ENCODE data around the gene NDUFA7.
A peak's percentile ranks its signal among the peaks of the same experiment; 100 is the strongest.
"Not testable (repeated sequence)": the region's sequence is repeated elsewhere in the genome, so short reads cannot be mapped to it uniquely, and the experiment has no call there.

The NDUFA7 gene

GRCh38 chr19:8318835-8319234 is 2.3 kb downstream of the NDUFA7 start:
- DNase-seq, result not testable (repeated sequence)

DNA sequence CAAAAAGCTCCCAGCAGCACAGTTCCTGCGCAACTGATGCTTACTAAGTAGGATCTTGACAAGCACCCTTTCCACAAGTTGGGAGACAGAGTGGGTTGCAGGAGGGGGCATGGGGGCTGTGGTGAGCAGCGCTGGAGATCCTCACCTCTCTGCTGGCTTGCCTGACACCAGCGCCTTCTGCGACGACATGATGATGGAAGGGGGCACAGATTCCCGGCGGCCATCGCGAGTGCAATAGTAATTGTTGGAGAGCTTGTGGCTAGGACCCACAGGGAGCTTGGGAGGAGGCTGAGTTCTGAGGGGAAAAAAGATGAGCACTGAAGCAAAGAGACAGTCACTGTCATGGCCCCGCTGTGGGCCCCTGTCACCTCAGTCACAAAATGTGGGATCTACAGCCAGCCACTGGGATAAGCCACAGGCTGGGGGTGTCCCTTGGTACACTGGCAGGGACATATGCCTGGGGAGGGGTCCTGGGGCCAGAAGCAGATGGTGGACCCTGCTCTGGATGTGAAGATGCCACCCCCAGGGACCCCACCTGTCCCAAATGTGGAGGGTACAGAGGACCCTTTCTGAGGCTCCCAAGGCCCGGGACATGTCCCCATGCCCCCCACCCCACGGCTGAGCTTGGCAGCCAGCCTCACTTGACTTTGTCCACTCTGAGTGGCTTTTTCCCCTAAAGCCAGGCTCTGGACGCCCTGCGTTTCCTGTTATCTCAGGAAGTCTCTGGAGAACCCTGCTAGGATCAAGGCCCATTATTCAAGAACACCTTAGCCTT is 4.6 kb downstream of the NDUFA7 start:
- DNase-seq, result no peak

- DNase-seq, result not testable (repeated sequence)
Observed at GRCh38 chr19:8314981-8315640, 6.1 kb downstream of the NDUFA7 start.

DNA sequence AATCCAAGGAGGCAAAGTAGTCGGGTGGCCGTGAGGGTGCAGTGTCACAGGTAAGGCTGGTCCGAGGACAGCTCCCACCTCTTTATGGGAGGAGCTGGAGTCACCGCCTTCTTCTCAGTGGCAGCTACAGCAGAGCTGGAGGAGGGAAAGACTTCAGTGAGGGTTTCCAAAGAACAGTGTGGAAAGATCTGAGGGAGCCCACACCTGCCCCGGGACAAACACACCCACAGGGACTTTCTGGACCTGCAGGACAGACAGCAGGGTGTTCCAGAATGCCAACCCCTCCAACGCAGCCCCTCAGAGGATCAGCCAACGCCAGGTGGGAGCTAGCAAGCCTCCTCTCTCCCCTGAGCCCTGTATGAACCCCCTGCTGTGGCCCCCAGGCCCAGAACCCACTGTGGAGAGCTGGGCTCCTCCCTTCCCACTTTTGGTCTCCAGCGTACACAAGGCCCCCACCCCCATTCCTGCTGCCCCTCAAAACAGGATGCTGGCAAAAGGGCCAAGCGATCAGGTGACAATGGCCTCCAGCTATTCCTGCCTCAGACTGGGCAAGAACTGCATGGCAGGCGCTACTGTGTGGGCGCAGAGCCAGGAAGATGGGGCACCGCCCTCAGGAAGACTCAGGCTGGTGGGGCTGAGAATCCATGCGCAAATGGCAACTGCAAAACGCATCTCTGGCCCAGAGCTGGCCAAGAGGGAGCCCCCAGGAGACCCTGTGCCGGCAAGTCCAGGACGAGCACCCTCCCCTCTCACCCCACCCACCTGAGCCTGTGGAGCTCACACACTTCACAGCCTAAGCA is 9.5 kb downstream of the NDUFA7 start:
- no peak for DNase-seq

DNA sequence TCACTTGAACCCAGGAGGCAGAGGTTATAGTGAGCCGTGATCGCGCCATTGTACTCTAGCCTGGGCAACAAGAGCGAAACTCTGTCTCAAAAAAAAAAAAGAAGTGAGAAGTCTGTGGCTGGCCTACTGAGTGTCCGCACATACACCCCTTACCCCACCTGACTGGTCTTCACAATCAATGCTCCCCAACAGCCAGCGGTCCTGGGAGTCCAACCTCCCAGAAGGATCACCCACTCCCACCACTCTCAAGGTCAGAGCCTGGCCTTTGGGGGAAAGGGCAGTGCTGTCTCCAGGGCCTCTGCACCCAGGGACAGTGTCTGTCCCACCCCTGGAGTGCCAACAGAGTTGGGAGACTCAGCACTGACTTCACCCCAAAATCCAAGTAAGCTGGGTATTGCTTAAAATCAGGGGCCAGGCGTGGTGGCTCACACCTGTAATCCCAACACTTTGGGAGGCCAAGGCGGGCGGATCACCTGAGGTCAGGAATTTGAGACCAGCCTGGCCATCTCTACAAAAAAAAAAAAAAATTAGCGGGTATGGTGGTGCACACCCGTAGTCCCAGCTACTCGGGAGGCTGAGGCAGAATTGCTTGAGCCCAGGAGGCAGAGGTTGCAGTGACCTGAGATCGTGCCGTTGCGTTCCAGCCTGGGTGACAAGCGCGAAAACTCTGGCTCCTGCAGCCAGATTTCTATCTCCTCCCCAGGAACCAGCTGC is 10.7 kb downstream of the NDUFA7 start:
- no peak for DNase-seq

GRCh38 chr19:8308891-8309291 is 12.3 kb downstream of the NDUFA7 start:
- no peak for DNase-seq

GRCh38 chr19:8307965-8308866 is 13.0 kb downstream of the NDUFA7 start, which contains the start of gene CD320:
TSS of gene CD320 (minus strand) at chr19:8308358. CDS start at chr19:8308290, 68 bp downstream.
- DNase-seq, result peak; percentile 44

GRCh38 chr19:8307400-8307964 is 13.7 kb downstream of the NDUFA7 start:
- no peak for DNase-seq

- DNase-seq, result no peak
Observed at GRCh38 chr19:8306235-8307054, 14.7 kb downstream of the NDUFA7 start.

DNA sequence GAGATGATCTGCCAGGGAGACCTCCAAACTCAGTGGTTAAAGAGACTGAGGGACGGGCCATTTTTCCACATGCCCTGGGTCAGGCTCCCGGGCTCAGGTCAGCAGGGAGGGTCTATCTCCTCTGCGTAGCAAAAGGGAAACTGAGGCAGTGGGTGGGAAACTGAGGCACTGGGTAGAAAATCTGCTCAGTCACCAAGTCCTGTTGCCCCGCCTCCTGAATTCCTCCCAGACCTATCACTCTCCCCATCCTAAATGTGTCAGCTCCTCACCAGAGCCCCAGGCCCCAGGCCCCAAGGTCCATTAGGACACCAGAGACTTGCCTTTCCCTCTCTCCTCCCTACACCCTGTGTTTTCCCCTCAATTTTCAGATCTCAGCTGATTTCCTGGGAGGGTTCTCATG is 15.4 kb downstream of the NDUFA7 start:
- DNase-seq, result no peak

GRCh38 chr19:8304841-8305621 is 16.1 kb downstream of the NDUFA7 start:
- no peak for DNase-seq

DNA sequence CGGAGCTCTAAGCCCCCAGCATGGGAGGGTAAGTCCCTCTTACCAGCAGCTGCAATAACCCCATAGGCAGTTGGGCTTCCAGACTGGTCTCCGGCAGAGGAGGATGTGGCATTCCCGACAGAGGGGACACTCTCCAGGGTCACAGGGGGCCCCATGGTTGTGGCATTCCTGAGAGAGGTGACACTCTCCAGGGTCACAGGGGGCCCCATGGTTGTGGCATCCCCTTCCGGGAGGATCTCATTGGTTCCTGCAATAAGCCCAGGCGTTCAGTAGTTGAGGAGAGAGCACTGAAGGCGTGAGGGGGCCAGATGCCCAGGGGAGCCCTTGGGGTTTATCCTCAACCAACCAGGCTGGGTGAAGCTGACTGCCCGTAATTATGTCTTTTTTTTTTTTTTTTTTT is 18.4 kb downstream of the NDUFA7 start:
- DNase-seq, result no peak

DNA sequence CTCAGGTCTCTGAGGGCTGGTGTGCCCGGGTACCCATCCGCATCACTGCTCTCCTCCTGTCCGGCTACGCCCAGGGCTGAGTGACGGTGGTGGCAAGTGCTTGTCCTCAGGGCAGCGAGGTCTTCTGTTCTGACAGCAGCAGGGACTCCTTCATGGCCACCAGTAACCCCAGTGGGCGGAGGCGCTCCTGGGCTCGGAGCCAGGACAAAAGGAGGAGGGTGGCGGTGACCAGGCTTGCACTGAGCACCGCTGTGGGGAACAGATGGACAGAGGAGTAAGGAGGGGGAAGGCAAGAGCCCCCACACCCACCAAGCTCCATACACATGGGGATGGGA is 18.9 kb downstream of the NDUFA7 start:
- DNase-seq, result no peak

DNA sequence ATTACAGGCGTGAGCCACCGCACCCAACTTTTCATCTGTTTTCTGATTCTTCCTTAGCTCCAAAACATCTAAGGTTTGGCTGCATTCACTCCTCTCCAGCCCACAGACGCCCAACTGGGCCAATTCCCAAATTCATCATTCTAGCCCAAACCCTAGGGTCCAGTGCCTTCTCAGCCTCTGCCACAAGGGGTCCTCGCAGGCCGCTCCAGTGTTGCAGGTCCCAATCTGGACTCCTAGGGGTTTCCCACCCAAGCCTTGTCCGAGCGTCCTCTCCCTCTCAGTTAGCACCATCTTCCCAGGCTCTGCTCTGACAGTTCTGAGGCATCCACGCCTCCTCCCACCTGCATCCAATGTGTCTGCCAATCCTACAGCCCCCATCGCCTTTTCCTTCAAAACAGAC is 29.8 kb downstream of the NDUFA7 start:
- not testable (repeated sequence) for DNase-seq

DNA sequence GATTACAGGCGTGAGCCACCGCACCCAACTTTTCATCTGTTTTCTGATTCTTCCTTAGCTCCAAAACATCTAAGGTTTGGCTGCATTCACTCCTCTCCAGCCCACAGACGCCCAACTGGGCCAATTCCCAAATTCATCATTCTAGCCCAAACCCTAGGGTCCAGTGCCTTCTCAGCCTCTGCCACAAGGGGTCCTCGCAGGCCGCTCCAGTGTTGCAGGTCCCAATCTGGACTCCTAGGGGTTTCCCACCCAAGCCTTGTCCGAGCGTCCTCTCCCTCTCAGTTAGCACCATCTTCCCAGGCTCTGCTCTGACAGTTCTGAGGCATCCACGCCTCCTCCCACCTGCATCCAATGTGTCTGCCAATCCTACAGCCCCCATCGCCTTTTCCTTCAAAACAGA is 44.7 kb downstream of the NDUFA7 start:
- DNase-seq, result not testable (repeated sequence)

DNA sequence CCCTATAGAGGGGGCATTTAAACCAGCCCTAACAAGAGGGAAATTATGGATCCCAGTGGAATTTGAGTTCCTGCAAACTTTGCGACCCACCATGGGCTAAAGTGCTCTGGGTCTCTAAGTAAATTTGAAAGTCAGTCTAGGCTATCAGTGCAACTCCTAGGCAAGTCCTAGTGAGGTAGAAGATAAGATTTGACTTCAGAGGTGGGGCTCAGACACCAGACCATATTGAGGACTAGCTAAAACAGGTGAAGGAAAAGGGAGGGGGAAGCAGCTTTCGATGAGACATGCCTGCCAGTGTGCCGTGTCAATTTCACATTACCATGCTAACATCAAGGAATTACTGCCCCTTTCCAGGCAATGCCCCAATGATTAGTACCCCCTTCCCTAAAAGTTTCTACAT is 51.5 kb downstream of the NDUFA7 start:
- no peak for DNase-seq

- no peak for DNase-seq
Observed at GRCh38 chr19:8265872-8266271, 55.3 kb downstream of the NDUFA7 start.

GRCh38 chr19:8264248-8264647 is 56.9 kb downstream of the NDUFA7 start:
- not testable (repeated sequence) for DNase-seq

GRCh38 chr19:8262431-8262830 is 58.7 kb downstream of the NDUFA7 start:
- DNase-seq, result no peak

GRCh38 chr19:8261881-8262280 is 59.3 kb downstream of the NDUFA7 start:
- no peak for DNase-seq
